Measurements from ENCODE around the gene SHANK2.

Gene SHANK2

GRCh38 chr11:71222318-71223080, 29.9 kb downstream of the SHANK2 start:
- no peak for DNase-seq (ENCODE audit: low read depth)

GRCh38 chr11:71221821-71222220, 30.6 kb downstream of the SHANK2 start:
- no peak for DNase-seq (ENCODE audit: low read depth)

GRCh38 chr11:71221201-71221600, 31.2 kb downstream of the SHANK2 start:
- DNase-seq (ENCODE audit: low read depth), result no peak

GRCh38 chr11:71218789-71219499, 33.4 kb downstream of the SHANK2 start:
- no peak for DNase-seq (ENCODE audit: low read depth)

GRCh38 chr11:71215425-71215965, 36.9 kb downstream of the SHANK2 start:
- no peak for DNase-seq (ENCODE audit: low read depth)

- DNase-seq (ENCODE audit: low read depth), result no peak
These were observed 37.6 kb downstream of the SHANK2 start for GRCh38 chr11:71214553-71215424.

- DNase-seq (ENCODE audit: low read depth), result no peak
These were observed 38.5 kb downstream of the SHANK2 start for GRCh38 chr11:71213696-71214552.

- no peak for DNase-seq (ENCODE audit: low read depth)
These were observed 39.4 kb downstream of the SHANK2 start for GRCh38 chr11:71212871-71213559.

DNA sequence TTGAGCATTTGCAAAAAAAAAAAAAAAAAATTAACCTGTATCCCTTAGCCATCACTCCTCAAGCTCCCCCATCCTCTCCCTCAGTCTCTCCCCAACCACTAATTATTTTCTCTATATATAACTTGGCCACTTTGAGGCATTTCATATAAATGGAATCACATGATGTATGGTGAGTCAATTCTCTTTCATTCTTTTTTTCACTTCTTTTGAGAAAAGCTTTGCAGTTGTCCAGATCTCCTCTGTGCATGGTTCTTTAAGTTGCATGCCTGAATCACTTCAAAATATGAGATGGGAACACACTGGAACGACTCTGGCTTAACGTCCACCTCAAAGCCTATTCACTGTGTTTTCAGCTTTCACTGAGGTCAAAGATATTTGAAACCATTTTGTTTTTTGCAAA, 40.7 kb downstream of the SHANK2 start:
- no peak for DNase-seq (ENCODE audit: low read depth)

DNA sequence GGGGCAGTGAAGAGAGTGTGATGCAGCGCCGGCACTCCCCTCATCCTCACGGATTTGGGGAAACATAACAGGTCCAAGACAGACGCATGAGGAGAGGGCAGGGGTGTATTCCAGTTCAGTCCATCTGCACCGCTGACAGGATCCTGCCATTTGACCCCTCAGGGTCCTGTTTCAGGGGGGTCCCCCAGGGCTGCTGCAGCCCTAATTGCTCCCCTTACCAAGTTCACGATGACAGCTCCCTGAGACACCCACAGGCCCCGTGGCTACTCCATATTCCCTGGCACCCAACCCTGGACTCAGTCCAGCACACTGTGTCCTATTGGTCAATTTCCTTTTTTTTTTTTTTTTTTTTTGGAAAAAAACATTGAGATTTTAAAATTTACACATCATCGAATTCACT, 41.5 kb downstream of the SHANK2 start:
- DNase-seq (ENCODE audit: low read depth), result no peak

DNA sequence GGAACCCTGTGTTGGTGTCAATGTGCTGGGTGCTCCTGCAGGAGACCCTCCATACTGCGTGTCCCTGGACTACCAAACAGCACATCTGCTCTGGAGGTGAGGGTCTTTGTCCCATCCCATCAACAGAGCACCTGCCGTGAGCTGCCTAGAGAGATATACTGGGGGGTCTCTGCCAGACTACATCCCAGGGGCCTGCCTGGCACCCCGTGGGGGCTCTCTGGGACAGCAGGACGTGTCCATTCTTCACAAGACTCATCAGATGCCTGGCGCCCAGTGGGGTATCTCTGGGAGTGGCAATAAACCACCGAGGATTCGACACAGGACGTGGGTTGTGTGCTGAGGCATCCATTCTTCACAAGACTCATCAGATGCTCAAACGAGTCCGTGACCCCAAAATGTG, 42.7 kb downstream of the SHANK2 start:
- DNase-seq (ENCODE audit: low read depth), result no peak

GRCh38 chr11:71209181-71209580, 43.2 kb downstream of the SHANK2 start:
- no peak for DNase-seq (ENCODE audit: low read depth)

GRCh38 chr11:71208011-71208774, 44.2 kb downstream of the SHANK2 start:
- DNase-seq (ENCODE audit: low read depth), result no peak

DNA sequence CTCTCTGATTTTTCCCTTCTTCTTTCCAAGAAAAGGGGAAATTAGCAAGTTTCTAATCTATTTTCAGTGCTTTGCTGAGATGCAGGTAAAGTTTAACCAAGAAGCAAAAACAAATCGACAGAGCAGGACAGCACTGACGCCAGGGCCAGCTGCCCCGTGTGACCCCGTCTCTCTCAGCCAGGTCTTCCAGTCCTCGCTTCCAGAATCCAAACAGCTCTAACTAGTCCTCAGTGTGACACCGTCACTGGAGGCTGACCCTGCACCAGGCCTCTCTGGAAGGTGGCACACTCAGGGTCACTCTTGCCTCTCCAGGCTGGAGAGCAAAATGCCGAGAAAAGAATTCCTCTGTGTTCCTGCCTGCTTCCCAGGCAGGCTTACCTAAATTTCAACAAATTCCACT, 44.8 kb downstream of the SHANK2 start:
- DNase-seq (ENCODE audit: low read depth), result no peak

- DNase-seq (ENCODE audit: low read depth), result no peak
These were observed 46.2 kb downstream of the SHANK2 start for GRCh38 chr11:71206186-71206585.

GRCh38 chr11:71204748-71205664, 47.4 kb downstream of the SHANK2 start:
- no peak for DNase-seq (ENCODE audit: low read depth)

GRCh38 chr11:71204294-71204693, 48.1 kb downstream of the SHANK2 start:
- DNase-seq (ENCODE audit: low read depth), result no peak

- no peak for DNase-seq (ENCODE audit: low read depth)
These were observed 48.7 kb downstream of the SHANK2 start for GRCh38 chr11:71203681-71204080.

DNA sequence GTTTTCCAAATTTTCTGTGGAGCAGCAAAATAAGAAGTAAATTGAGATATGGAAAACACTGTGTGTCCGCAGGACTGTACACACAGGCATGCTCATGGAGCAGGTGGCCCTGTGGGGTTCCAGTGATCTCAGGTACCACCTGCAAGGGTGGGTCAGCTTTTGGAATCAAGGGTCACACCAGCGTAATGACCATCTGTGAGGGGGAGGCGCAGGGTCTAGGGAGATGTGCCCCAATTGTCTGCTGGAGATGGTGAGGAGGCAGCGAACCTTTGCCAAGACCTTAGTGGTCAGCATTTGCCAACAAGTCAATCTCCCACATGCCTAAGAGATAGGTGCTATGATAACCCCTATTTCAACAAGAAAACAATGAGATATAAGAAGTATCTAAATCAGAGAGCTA, 49.4 kb downstream of the SHANK2 start:
- no peak for DNase-seq (ENCODE audit: low read depth)

Data from iris pigment epithelial cell (primary cell).